Measurements from ENCODE around the gene NBAS.
"Not testable (repeated sequence)": the region's sequence is repeated elsewhere in the genome, so short reads cannot be mapped to it uniquely, and the experiment has no call there.

NBAS gene

DNA sequence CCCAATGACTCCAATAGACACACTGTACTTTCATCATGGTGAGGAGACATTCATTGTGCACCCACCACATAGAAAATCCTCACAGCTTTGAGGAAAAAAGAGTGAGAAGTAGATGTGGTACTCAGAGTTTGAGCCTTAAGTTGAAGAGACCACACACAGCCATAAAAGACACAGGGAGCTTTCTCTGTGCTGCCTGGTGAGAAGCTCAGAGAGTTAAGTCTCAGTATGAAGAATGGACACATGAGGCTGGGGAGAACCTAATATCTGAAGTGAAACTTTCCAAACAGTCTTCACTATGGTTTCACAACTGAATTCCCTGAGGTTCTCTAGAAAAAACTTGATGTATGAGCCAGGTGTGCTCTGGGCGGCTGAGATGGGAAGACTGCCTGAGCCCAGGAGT, 237.9 kb downstream of the NBAS start:
- in situ Hi-C loops (cut with MboI; ENCODE audit: low sequenced_read_pairs) = no loop called here

DNA sequence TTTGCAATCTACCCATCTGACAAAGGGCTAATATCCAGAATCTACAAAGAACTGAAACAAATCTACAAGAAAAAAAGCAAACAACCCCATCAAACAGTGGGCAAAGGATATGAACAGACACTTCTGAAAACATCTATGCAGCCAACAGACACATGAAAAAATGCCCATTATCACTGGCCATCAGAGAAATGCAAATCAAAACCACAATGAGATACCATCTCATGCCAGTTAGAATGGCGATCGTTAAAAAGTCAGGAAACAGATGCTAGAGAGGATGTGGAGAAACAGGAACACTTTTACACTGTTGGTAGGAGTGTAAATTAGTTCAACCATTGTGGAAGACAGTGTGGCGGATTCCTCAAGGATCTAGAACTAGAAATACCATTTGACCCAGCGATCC, 239.7 kb downstream of the NBAS start:
- in situ Hi-C loops (cut with MboI; ENCODE audit: low sequenced_read_pairs) = not testable (repeated sequence)

DNA sequence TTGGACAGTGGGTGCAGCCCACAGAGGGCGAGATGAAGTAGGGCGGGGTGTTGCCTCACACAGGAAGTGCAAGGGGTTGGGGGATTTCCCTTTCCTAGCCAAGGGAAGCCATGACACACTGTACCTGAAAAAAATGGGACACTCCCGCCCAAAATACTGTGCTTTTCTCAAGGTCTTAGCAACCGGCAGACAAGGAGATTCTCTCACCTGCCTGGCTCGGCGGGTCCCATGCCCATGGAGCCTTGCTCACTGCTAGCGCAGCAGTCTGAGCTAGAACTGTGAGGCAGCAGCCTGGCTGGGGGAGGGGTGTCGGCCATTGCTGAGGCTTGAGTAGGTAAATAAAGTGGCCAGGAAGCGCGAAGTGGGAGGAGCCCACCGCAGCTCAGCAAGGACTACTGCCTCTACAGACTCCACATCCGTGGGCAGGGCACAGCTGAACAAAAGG, 244.7 kb downstream of the NBAS start:
- in situ Hi-C loops (cut with MboI; ENCODE audit: low sequenced_read_pairs) = no loop called here

DNA sequence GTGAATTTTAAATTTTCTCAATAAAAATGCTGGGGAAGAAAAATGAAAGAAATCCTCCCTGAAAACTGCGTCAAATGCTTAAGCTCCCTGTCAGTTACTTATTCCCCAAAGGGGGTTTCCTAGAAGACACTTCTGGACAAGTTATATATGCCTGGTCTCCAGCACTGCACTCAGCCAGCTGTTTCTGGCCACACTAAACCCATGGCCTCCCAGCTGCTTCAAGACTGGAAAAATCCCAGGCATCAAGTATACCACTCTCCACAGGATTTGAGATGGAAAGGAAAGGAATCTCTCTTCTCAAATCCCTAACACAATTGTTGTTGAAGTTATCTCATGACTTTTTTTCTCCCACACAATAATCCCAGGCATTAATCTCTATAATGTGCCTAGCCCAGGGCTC, 245.7 kb downstream of the NBAS start:
- in situ Hi-C loops (cut with MboI; ENCODE audit: low sequenced_read_pairs) = no loop called here

DNA sequence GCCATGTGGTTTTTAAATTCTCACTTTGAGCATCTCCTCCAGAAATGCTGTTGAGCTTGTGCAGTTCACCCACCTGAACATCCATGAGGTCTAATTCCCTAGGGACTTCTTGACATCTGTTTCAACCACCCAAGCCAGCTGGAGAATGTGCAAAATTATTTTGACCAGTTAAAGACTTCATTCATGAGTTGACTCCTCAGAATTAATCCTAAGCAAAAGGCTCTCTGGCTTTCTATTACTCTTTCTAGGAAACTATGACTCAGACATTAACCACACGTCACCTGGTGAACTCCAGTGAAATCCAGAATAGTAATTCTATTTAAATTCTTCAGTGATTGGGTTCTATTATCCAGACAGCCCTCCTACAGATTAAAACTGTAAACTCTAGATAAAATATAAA, 247.5 kb downstream of the NBAS start:
- in situ Hi-C loops (cut with MboI; ENCODE audit: low sequenced_read_pairs) = no loop called here

DNA sequence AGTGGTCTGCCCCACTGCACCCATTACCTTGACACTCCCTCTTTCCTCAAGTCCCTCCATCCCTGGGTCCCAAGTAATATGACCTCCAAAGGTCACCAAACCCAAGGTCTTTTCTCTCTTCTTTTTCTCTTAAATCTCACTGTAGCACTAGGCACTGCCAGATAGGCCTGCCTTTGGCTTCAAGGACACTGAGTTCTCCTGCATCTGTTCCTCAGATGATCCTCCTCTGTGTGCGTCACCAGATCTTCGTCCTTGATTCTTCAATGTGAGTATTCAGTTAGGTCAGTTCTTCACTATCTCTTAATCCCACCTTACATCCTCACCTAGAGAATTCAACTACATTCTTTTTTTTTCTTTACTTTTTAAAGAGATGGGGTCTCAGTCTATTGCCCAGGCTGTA, 249.2 kb downstream of the NBAS start:
- in situ Hi-C loops (cut with MboI; ENCODE audit: low sequenced_read_pairs) = no loop called here

DNA sequence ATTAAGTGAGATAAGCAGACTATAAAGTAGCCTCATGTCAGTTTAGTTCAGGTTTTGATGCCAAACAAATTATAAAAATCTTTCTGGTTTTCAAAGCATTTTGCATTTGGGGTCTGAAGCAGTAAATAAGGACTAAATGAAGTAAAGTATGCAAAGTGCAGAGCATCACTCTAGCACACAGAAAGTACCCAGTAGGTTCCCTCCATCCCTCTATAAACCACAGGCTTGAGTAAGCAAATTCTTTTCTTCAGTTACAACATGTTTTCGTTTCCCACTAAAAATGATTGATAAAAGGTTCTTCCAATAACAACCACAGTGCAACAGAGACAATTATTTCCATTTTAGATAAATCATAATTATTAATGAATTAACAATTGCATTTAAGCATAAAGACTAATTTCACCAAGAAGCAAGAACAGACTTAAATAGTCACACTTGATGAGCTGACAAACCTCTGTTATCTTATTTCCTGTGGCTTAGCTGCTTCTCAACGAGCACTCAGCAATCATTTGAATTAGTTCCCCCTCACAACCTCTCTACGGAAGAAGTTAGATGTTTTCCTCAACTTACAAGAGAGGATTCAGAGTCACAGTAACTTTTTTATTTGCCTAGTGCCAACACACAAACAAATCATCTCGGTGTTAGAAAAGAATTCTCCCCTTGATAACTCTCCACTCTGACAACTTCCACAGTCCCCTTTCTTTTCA, 249.8 kb downstream of the NBAS start:
- in situ Hi-C loops (cut with MboI; ENCODE audit: low sequenced_read_pairs) = no loop called here

DNA sequence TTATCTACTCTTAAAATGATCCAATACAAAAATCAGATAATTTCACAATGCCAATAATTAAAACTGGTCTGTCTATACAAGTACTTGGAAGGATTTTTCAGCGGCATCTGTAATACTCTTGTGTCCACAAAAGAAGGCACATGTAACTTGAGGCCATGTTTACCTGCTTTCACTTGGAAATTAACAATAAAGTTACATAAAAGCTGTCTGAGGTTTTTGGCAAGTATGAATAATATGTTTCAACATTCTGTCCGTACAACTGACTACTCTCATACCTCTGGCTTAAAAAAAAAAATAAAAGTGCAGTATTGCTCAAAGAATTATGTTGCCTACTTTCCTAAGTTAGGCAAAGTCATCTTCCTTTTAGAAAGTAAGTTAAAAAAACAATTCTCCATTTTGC, 253.6 kb downstream of the NBAS start:
- in situ Hi-C loops (cut with MboI; ENCODE audit: low sequenced_read_pairs) = no loop called here

DNA sequence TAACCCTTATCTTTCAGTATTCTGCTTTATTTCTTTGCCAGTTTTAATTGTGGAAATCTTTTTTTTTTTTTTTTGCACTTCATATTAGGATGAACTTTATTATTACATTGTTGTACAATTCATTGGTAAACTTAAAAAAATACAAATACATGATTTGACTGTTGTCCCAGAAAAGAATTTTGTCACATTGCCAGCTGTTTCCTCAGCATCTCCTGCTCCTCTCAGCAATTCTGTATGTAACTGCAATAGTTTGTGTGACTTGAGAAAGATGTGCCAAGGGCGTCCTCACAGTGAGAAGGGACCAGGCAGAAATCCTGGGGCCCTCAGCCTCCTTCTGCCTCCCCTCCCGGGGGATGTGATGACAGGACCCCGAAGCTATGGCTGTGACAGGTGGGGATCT, 254.4 kb downstream of the NBAS start:
- in situ Hi-C loops (cut with MboI; ENCODE audit: low sequenced_read_pairs) = no loop called here

DNA sequence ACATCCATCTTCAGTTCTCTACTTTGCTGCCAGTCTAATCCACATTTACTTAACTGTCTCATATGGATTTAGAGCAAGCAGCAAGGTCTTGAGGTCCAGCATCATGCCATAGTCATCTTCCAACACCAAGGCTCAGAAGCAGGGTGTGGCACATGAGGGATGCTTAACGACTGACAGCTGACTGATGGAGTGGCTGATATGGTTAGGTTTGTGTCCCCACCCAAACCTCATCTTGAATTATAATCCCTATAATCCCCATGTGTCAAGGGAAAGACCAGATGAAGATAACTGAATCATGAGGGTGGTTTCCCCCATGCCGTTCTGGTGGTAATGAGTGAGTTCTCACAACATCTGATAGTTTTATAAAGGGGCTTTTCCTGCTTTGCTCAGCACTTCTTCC, 257.3 kb downstream of the NBAS start:
- in situ Hi-C loops (cut with MboI; ENCODE audit: low sequenced_read_pairs) = no loop called here

DNA sequence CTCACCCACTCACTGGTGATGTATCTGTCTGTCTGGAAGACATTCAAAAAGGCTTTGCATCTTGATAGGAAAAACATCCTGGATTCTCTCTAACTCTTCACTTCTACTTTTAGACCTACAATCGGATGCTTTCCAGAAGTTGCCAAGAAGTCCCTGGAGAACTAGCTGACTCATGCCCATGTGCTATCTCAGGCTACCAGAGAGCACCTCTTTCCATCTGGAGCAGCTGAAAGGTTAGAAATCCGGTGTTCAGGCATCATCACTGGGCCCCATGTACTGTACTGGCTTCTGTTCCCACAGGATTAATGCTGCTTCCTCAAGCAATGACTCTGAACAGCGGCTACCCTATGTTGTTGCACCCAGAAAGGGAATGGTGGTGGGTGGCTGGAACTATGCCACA, 259.0 kb downstream of the NBAS start:
- in situ Hi-C loops (cut with MboI; ENCODE audit: low sequenced_read_pairs) = no loop called here

DNA sequence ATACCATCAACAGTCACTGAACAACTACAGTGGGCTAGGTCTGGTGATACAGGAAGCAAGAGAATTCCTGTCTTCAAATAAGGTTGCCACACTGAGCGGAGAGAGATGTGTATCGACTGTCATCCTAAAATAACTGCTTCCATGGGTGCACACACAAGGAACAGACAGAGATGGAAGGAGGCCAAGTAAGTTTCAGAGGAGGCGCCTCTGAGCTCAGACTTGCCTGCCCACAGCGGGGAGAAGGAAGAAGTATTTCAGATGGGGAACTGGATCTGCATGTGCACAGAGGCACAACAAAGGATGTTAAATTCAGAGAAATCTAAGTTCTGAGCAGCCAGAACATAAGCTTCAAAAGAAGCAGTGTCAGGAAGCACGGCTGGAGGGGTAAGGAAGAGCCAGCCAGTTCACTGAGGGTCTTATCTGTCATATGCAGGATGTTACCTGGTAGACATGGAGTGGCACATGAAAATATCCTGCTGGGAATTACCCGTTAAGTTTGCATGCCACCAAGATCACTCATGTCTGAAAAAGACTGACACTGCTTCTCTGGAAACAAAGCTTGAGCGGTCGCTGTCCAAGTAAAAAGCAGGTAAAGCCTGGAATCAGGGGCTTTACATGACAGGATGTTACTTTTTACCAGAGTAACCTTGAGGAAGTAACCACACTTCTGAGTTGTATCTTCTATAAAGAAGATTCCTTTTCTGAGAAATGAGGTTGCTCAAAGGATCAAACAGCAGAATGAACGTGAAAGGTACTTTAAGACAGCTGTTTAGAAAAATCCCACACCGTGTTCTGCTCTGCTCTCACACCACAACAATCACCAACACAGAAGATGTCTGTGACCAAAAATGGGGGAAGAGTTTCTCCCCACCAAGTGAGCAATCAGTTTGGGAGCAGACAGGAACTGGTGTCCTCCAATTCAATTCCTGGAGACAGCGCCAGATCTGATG, 260.2 kb downstream of the NBAS start:
- in situ Hi-C loops (cut with MboI; ENCODE audit: low sequenced_read_pairs) = no loop called here

DNA sequence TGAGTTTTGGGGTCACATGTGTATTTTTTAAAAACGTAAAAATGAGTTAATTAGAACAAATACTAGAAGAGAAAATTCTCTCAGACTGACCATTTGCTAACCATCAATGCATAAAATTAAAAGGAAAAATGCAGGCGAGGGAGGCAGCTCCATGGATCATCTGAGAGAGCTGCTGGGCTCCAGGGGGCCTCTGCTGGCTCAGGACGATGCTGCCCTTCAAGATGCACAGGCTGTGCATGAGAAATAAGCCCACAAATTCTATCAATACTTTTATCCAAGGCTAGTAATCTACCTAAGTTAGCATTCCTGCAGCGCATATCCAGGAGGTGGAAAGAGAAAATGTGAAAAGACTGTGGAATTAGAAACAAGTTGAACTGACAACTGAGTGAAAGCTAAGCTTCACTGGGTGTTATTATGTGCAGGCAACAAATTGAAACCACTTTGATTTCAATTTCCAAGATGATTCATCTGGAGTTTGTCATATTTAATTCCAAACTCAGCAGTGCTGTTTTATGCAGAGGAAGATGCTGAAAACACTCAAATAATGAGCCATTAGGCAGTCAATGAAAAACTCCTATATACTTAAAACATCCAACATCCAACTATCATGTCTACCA, 261.1 kb downstream of the NBAS start:
- in situ Hi-C loops (cut with MboI; ENCODE audit: low sequenced_read_pairs) = no loop called here

DNA sequence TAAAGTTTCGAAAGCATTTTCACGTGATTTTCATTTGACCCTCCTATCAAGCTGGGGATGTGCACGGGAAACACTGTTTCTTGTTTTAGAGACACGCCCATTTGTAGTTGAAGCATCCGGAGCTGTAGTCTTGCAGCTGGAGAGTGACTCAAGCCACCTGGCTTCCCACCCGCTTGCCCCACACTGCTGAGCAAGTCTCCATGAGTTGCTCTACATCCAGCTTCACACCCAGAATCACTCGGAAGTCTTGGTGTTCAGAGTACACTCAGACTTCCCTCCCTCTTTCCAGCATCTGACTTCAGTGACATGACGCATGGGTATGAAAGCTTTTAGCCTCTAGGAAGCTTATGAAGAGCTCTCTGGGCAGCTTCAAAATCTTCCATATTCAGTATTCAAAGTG, 262.4 kb downstream of the NBAS start:
- in situ Hi-C loops (cut with MboI; ENCODE audit: low sequenced_read_pairs) = no loop called here

DNA sequence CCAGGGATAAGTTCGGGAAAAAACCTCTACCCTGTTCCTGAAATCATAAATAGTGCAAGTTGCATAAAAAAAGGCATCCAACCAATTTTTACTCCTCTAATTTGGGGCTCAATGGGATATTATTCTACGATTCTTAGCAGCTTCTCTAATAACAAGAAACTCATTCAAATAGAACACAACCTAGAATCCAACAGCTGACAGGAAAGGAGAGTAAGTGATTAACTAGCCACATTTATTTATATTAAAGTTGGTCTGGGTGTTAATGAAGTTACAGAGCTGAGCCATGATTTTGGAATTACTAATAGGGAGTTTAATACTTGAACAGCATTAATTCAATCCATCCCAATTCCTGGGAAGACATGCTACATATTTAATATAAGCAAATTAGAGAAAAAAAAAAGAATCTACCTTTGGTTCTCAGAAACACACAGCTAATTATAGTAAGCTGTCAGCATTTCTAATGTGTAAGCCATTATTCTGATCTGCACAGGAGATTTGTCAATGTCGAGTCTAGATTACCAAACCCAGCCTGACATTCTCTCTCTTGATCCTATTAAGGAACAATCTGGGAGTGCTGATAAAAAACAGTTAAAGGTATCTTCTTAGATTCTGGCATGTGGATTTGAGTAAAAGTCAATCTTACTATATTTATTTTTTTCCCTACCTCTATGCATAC, 267.7 kb downstream of the NBAS start:
- in situ Hi-C loops (cut with MboI; ENCODE audit: low sequenced_read_pairs) = no loop called here

DNA sequence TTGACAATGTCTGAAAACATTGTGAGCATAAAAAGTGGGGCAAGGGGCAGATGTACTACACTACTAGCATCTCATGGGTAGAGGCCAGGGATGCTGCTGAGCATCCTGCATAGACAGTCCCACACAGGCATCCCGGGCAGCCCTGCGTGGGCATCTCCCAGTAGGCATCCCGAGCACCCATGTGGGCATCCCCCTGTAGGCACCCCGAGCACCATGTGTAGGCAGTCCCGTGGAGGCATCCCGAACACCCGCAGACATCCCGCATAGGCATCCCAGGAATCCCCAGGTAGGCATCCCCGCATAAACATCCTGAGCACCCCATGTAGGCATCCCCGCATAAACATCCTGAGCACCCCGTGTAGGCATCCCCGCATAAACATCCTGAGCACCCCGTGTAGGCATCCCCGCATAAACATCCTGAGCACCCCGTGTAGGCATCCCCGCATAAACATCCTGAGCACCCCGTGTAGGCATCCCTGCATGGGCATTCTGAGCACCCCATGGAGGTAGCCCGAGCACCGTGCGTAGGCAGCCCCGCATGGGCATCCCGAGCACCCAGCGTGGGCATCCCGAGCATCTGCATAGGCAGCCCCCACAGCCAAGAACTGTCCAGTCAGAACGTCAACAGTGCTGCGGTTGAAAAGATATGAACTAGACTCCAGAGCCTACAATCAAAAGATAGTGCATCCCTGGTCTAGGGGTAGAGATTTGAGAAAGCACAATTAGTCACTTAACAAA, 273.5 kb downstream of the NBAS start:
- in situ Hi-C loops (cut with MboI; ENCODE audit: low sequenced_read_pairs) = no loop called here

DNA sequence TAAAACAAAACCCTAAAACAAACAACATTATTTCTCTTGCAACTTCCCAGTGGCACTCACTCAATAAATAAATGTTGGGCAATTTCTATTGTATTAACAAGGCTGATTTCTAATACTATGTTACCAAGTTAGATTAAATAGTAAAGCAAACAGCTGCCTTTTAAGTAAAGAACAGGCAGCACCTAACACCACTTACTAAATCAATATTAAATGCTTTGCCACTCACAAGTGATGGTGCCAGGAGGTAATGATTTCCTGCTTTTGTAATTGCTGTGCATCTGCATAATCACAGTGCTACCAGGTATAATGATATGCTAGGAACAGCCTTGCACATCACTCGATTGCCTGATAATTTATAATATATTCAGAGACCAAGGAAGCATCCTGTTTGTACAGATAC, 276.5 kb downstream of the NBAS start:
- in situ Hi-C loops (cut with MboI; ENCODE audit: low sequenced_read_pairs) = no loop called here

DNA sequence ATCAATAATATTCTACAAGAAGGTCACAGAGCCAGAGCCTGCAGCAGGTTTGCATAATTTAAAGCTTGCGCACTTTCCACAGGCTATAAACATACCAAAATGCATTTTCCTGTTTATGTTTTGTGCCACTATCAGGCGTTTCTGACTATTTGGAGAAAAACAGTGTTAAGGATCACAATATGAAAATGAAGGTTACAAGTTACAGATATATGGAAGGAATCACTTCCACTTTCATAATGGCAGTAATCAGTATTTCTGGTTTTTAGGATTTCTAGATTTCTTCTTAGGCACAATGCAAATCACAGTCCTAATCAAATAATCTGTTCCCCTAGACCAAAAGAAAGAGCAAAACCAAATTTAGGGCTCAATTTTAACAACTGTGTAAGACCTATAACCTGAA, 279.5 kb downstream of the NBAS start:
- in situ Hi-C loops (cut with MboI; ENCODE audit: low sequenced_read_pairs) = no loop called here

DNA sequence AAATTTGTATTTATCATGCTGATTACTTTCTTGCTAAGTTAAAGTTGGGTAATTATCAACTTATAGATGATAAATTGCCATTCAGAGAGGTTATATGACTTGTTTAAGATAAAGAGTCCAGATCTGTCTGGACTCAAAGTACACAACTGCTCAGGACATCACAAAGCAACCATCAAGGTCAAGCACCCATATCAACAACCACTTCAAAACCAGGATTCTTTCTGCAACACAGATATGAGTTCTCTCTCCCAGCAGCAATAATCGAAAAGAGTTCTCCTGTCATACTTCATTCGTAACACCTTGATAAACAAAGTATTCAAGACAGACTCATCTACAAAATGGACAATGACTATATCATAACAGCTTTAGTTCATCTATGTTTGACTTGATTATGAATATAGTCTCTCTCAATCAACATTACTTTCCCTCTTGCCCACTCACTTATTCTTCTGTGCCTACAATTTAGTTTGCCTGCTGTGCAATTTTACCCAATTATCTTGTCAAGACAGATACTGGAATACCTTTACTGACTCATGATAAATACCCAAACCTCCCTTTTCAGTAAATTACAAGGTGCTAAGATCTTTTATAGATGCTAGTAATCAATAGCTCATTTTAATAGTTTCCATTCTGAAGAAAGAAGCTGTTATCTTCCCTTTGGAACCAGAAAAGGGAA, 281.8 kb downstream of the NBAS start:
- in situ Hi-C loops (cut with MboI; ENCODE audit: low sequenced_read_pairs) = no loop called here

DNA sequence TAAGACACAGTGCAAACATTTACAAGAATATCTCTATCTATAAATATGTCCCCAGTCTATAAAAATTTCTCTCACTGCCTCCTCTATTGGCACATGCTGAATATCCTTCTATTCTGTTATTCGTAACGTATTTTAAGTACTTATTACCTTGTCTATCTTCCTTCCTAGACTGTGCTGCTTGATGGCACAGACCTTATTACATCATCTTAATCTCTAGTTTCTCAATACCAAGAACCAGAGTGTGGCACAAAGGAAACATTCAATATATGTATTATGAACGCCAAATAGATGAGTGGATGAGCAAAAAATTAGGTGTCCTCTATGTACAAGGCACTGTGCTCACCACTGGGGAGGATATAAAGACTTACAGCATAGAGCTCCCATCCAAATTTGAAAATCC, 282.8 kb downstream of the NBAS start:
- in situ Hi-C loops (cut with MboI; ENCODE audit: low sequenced_read_pairs) = no loop called here
